ENCODE results near the gene KCNH5.

- TF ChIP-seq, protein P1, sequence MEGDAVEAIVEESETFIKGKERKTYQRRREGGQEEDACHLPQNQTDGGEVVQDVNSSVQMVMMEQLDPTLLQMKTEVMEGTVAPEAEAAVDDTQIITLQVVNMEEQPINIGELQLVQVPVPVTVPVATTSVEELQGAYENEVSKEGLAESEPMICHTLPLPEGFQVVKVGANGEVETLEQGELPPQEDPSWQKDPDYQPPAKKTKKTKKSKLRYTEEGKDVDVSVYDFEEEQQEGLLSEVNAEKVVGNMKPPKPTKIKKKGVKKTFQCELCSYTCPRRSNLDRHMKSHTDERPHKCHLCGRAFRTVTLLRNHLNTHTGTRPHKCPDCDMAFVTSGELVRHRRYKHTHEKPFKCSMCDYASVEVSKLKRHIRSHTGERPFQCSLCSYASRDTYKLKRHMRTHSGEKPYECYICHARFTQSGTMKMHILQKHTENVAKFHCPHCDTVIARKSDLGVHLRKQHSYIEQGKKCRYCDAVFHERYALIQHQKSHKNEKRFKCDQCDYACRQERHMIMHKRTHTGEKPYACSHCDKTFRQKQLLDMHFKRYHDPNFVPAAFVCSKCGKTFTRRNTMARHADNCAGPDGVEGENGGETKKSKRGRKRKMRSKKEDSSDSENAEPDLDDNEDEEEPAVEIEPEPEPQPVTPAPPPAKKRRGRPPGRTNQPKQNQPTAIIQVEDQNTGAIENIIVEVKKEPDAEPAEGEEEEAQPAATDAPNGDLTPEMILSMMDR (IDR thresholded peaks at IDR 0.05) = no peak
- no peak for TF ChIP-seq POLR2AphosphoS5 (IDR thresholded peaks at IDR 0.05)
- no peak for TF ChIP-seq EP300 (IDR thresholded peaks at IDR 0.05)
These were observed 18.8 kb downstream of the KCNH5 start for GRCh38 chr14:63026491-63026890.
